Measurements from ENCODE around the gene CACNA2D2.

CACNA2D2 gene

GRCh38 chr3:50536471-50537180 is 33.2 kb upstream of the CACNA2D2 start:
- H3K27me3 ChIP-seq (ENCODE audit: insufficient read depth, low read length) = peaks cover 29% of the 10 kb centered on the region
- H3K9me3 ChIP-seq (ENCODE audit: low read length) = no peaks in the 10 kb centered on the region
- H3K36me3 ChIP-seq (ENCODE audit: insufficient read depth, low read length) = no peaks in the 10 kb centered on the region
- H3K4me1 ChIP-seq (ENCODE audit: insufficient read depth, low read length) = peaks cover 17% of the 10 kb centered on the region
- no peak overlapping the region for H3K4me3 ChIP-seq (ENCODE audit: low read length)
- H2AFZ ChIP-seq (ENCODE audit: low read depth, low read length) = no peak overlapping the region

- no peaks in the 10 kb centered on the region for H3K36me3 ChIP-seq (ENCODE audit: insufficient read depth, low read length)
- H3K4me3 ChIP-seq (ENCODE audit: low read length) = no peak overlapping the region
- H3K27me3 ChIP-seq (ENCODE audit: insufficient read depth, low read length) = peaks cover 34% of the 10 kb centered on the region
- no peaks in the 10 kb centered on the region for H3K9me3 ChIP-seq (ENCODE audit: low read length)
- no peak overlapping the region for H2AFZ ChIP-seq (ENCODE audit: low read depth, low read length)
- H3K4me1 ChIP-seq (ENCODE audit: insufficient read depth, low read length) = peaks cover 15% of the 10 kb centered on the region
Measured at GRCh38 chr3:50534681-50535330, 31.4 kb upstream of the CACNA2D2 start.

- Histone ChIP-seq H3K27me3 (ENCODE audit: insufficient read depth, low read length) (peaks cover 40% of the 10 kb centered on the region), H3K36me3 (ENCODE audit: insufficient read depth, low read length) (no peaks in the 10 kb centered on the region)
Measured at GRCh38 chr3:50533807-50534461, 30.5 kb upstream of the CACNA2D2 start.

GRCh38 chr3:50533316-50533715 is 29.9 kb upstream of the CACNA2D2 start:
- H3K9me3 ChIP-seq (ENCODE audit: low read length) = no peaks in the 10 kb centered on the region
- H3K36me3 ChIP-seq (ENCODE audit: insufficient read depth, low read length) = no peaks in the 10 kb centered on the region
- no peak overlapping the region for H2AFZ ChIP-seq (ENCODE audit: low read depth, low read length)
- H3K27me3 ChIP-seq (ENCODE audit: insufficient read depth, low read length) = peaks cover 46% of the 10 kb centered on the region
- peaks cover 13% of the 10 kb centered on the region for H3K4me1 ChIP-seq (ENCODE audit: insufficient read depth, low read length)
- H3K4me3 ChIP-seq (ENCODE audit: low read length) = no peak overlapping the region

More at GRCh38 chr3:50533807-50534461, 30.5 kb upstream of the CACNA2D2 start:
- Histone ChIP-seq H3K4me1 (ENCODE audit: insufficient read depth, low read length) (peaks cover 13% of the 10 kb centered on the region), H3K4me3 (ENCODE audit: low read length) (no peak overlapping the region), H2AFZ (ENCODE audit: low read depth, low read length) (no peak overlapping the region), H3K9me3 (ENCODE audit: low read length) (no peaks in the 10 kb centered on the region)

- H3K4me3 ChIP-seq (ENCODE audit: low read length) = no peak overlapping the region
- H3K27me3 ChIP-seq (ENCODE audit: insufficient read depth, low read length) = peaks cover 53% of the 10 kb centered on the region
- no peaks in the 10 kb centered on the region for H3K36me3 ChIP-seq (ENCODE audit: insufficient read depth, low read length)
- H2AFZ ChIP-seq (ENCODE audit: low read depth, low read length) = no peak overlapping the region
- H3K4me1 ChIP-seq (ENCODE audit: insufficient read depth, low read length) = peaks cover 13% of the 10 kb centered on the region
- no peaks in the 10 kb centered on the region for H3K9me3 ChIP-seq (ENCODE audit: low read length)
Measured at GRCh38 chr3:50532062-50532705, 28.8 kb upstream of the CACNA2D2 start.

GRCh38 chr3:50531201-50531600 is 27.8 kb upstream of the CACNA2D2 start:
- Histone ChIP-seq H3K9me3 (ENCODE audit: low read length) (no peaks in the 10 kb centered on the region), H3K27me3 (ENCODE audit: insufficient read depth, low read length) (peaks cover 60% of the 10 kb centered on the region), H3K4me3 (ENCODE audit: low read length) (no peak overlapping the region), H3K36me3 (ENCODE audit: insufficient read depth, low read length) (no peaks in the 10 kb centered on the region), H2AFZ (ENCODE audit: low read depth, low read length) (no peak overlapping the region), H3K4me1 (ENCODE audit: insufficient read depth, low read length) (peaks cover 13% of the 10 kb centered on the region)

GRCh38 chr3:50530001-50530970 is 26.9 kb upstream of the CACNA2D2 start:
- Histone ChIP-seq H3K4me3 (ENCODE audit: low read length) (no peak overlapping the region), H3K4me1 (ENCODE audit: insufficient read depth, low read length) (peaks cover 13% of the 10 kb centered on the region), H2AFZ (ENCODE audit: low read depth, low read length) (no peak overlapping the region), H3K27me3 (ENCODE audit: insufficient read depth, low read length) (peaks cover 65% of the 10 kb centered on the region), H3K9me3 (ENCODE audit: low read length) (no peaks in the 10 kb centered on the region), H3K36me3 (ENCODE audit: insufficient read depth, low read length) (no peaks in the 10 kb centered on the region)

GRCh38 chr3:50525987-50526386 is 22.6 kb upstream of the CACNA2D2 start:
- H3K36me3 ChIP-seq (ENCODE audit: insufficient read depth, low read length) = no peaks in the 10 kb centered on the region
- H3K27me3 ChIP-seq (ENCODE audit: insufficient read depth, low read length) = peaks cover 76% of the 10 kb centered on the region
- H3K4me3 ChIP-seq (ENCODE audit: low read length) = no peak overlapping the region
- H3K4me1 ChIP-seq (ENCODE audit: insufficient read depth, low read length) = no peaks in the 10 kb centered on the region
- no peaks in the 10 kb centered on the region for H3K9me3 ChIP-seq (ENCODE audit: low read length)
- no peak overlapping the region for H2AFZ ChIP-seq (ENCODE audit: low read depth, low read length)

- Histone ChIP-seq H3K4me3 (ENCODE audit: low read length) (no peak overlapping the region), H3K9me3 (ENCODE audit: low read length) (no peaks in the 10 kb centered on the region), H3K4me1 (ENCODE audit: insufficient read depth, low read length) (no peaks in the 10 kb centered on the region), H3K27me3 (ENCODE audit: insufficient read depth, low read length) (peaks cover 75% of the 10 kb centered on the region), H3K36me3 (ENCODE audit: insufficient read depth, low read length) (no peaks in the 10 kb centered on the region), H2AFZ (ENCODE audit: low read depth, low read length) (no peak overlapping the region)
Measured at GRCh38 chr3:50525191-50525910, 21.9 kb upstream of the CACNA2D2 start.

- Histone ChIP-seq H3K27me3 (ENCODE audit: insufficient read depth, low read length) (peaks cover 70% of the 10 kb centered on the region), H3K4me3 (ENCODE audit: low read length) (no peak overlapping the region), H3K4me1 (ENCODE audit: insufficient read depth, low read length) (no peaks in the 10 kb centered on the region), H3K36me3 (ENCODE audit: insufficient read depth, low read length) (no peaks in the 10 kb centered on the region), H2AFZ (ENCODE audit: low read depth, low read length) (no peak overlapping the region), H3K9me3 (ENCODE audit: low read length) (no peaks in the 10 kb centered on the region)
Measured at GRCh38 chr3:50524746-50525145, 21.3 kb upstream of the CACNA2D2 start.

GRCh38 chr3:50523279-50523811 is 19.9 kb upstream of the CACNA2D2 start:
- H3K36me3 ChIP-seq (ENCODE audit: insufficient read depth, low read length) = no peaks in the 10 kb centered on the region
- H3K9me3 ChIP-seq (ENCODE audit: low read length) = no peaks in the 10 kb centered on the region
- H2AFZ ChIP-seq (ENCODE audit: low read depth, low read length) = no peak overlapping the region
- H3K4me1 ChIP-seq (ENCODE audit: insufficient read depth, low read length) = peaks cover 2% of the 10 kb centered on the region
- H3K27me3 ChIP-seq (ENCODE audit: insufficient read depth, low read length) = peaks cover 56% of the 10 kb centered on the region
- H3K4me3 ChIP-seq (ENCODE audit: low read length) = no peak overlapping the region
